Tibial nerve (tissue), 4 donors: Measurements from ENCODE around the gene TRPV2. TPM values are rescaled to one million over a fixed set of nuclear protein-coding genes. Genes with fewer than 3 reads are reported as not detected.
"Not testable (repeated sequence)": the region's sequence is repeated elsewhere in the genome, so short reads cannot be mapped to it uniquely, and the experiment has no call there.

ENCODE experiments used
- DNase-seq, 2 donors: peaks; one replicate each; pipeline ENCODE4 v3.0.0-alpha.2; 2019; ENCODE audit warnings: low spot score in 2 of 2
- H3K27ac ChIP-seq, 4 donors: fragments of 200-600 bp; sonication (generic) in 3 of 4; one replicate each; pipeline ENCODE4 v1.5.1; 2017 to 2019; ENCODE audit warnings: mild to moderate bottlenecking in 1 of 4
- H3K27me3 ChIP-seq, 2 donors: fragments of 200-600 bp; sonication (generic) in 1 of 2; one replicate each; pipeline versions ENCODE4 v1.5.1 to v1.6.0; 2017 to 2019
- H3K36me3 ChIP-seq, 3 donors: fragments of 200-600 bp; sonication (generic); one replicate each; pipeline ENCODE4 v1.5.1; 2018 to 2019
- H3K4me1 ChIP-seq, 4 donors: fragments of 200-600 bp; sonication (generic) in 3 of 4; one replicate each; pipeline ENCODE4 v1.5.1; 2017 to 2019
- H3K4me3 ChIP-seq, 4 donors: fragments of 200-600 bp; sonication (generic) in 3 of 4; one replicate each; pipeline ENCODE4 v1.5.1; 2017 to 2019; ENCODE audit warnings: mild to moderate bottlenecking in 1 of 4, moderate library complexity in 1 of 4
- H3K9me3 ChIP-seq, 4 donors: fragments of 200-600 bp; sonication (generic) in 3 of 4; one replicate each; pipeline ENCODE4 v1.5.1; 2017 to 2019
- EP300 ChIP-seq, 2 donors: sonication (generic); formaldehyde crosslinking; IDR thresholded peaks; one replicate each; pipeline ENCODE4 v1.6.1; 2017; ENCODE audit warnings: antibody characterized with exemption in 2 of 2, mild to moderate bottlenecking in 1 of 2
- POLR2A ChIP-seq, 2 donors: fragments of 450-650 bp; IDR thresholded peaks; one replicate each; pipeline ENCODE4 v1.6.1; 2017; ENCODE audit warnings: antibody characterized with exemption in 2 of 2, mild to moderate bottlenecking in 2 of 2, moderate library complexity in 2 of 2
- WGBS, 2 donors: methylation state at CpG; one replicate each; pipeline ENCODE4 v1.1.5; 2018; 5-methylcytosine and 5-hydroxymethylcytosine counted together
- total RNA-seq, 4 donors: library from RNA; depleted of rRNA; stranded (reverse); fragments of >200 nt; gene quantifications; one replicate each; pipeline ENCODE4 v1.1.0, GENCODE V29; 2016
- TF ChIP-seq, protein P1 (sequence below), 5 experiments: fragments of 200-600 bp in 3 of 5; fragments of 450-650 bp in 2 of 5; sonication (generic) in 3 of 5; IDR thresholded peaks; one replicate each; pipeline ENCODE4 v1.5.1; 2016 to 2019; ENCODE audit warnings: antibody characterized with exemption in 5 of 5, mild to moderate bottlenecking in 3 of 5, moderate library complexity in 2 of 5

Gene TRPV2
- total RNA-seq, 4 donors from 2014 or later = 10.5 to 19.9 (median 16.9) TPM

DNA sequence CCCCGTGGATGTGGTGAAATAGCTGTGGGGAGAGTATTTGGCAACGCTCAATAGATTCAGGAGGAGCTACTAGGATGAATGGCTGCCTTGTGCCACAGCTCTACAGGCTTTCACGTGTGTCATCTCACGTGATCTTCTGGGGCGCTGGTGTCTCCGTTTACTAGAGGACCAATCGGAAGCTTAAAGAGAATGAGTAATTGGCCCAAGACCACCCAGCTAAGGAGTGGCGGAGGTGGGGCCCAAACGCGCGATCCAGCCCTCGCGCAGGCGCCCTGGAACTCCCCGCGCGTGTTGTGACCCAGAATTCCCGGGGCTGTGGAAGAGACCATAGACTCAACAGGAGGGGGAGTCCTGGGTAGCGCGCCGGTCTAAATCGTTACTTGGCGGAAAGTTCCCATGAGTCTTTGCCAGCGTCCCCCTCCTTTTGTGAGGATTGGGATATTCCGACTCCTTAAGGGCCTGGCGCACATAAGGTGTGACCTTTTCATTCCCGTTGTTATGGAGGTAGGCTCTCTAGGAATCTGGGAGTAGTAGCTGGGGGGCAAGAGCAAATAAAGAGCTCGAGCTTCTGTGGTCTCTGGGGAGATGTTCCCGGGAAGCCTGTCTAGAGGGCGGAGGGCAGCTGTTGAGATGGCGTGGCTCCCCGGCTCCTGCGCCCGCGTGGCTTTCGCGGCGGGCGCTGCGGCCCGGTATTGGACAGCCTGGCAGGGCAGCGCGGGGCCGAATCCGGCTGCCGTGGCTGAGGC lies 23.4 kb downstream of the TRPV2 start:
- peaks cover 0 to 50% (median 18%) of the 10 kb centered on the region in 4 donors for H3K4me1 ChIP-seq
- H3K4me3 ChIP-seq = peak overlapping the region; percentile 66 to 99 (median 80)
- H3K27ac ChIP-seq = peak overlapping the region; percentile 47 to 90 (median 84)
- TF ChIP-seq, protein P1, sequence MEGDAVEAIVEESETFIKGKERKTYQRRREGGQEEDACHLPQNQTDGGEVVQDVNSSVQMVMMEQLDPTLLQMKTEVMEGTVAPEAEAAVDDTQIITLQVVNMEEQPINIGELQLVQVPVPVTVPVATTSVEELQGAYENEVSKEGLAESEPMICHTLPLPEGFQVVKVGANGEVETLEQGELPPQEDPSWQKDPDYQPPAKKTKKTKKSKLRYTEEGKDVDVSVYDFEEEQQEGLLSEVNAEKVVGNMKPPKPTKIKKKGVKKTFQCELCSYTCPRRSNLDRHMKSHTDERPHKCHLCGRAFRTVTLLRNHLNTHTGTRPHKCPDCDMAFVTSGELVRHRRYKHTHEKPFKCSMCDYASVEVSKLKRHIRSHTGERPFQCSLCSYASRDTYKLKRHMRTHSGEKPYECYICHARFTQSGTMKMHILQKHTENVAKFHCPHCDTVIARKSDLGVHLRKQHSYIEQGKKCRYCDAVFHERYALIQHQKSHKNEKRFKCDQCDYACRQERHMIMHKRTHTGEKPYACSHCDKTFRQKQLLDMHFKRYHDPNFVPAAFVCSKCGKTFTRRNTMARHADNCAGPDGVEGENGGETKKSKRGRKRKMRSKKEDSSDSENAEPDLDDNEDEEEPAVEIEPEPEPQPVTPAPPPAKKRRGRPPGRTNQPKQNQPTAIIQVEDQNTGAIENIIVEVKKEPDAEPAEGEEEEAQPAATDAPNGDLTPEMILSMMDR (IDR thresholded peaks at IDR 0.05) = peak in 2 of 5 experiments; percentile 37 to 61
- TF ChIP-seq POLR2A (IDR thresholded peaks at IDR 0.05) (peak; percentile 38 to 69), EP300 (IDR thresholded peaks at IDR 0.05) (peak; percentile 84 to 95)
- WGBS, 2 donors = 0% methylated on average over 44 to 46 of the region's 46 CpGs
- peak; percentile 90 to 93 for DNase-seq
- peaks cover 0 to 30% (median 7%) of the 10 kb centered on the region in 3 donors for H3K36me3 ChIP-seq
- no peaks in the 10 kb centered on the region for H3K27me3 ChIP-seq
- no peaks in the 10 kb centered on the region for H3K9me3 ChIP-seq

- TF ChIP-seq EP300 (IDR thresholded peaks at IDR 0.05) (no peak), POLR2A (IDR thresholded peaks at IDR 0.05) (no peak)
- TF ChIP-seq, protein P1 (IDR thresholded peaks at IDR 0.05) = no peak
- Histone ChIP-seq H3K4me1 (peaks cover 0 to 56% (median 18%) of the 10 kb centered on the region in 4 donors), H3K9me3 (no peaks in the 10 kb centered on the region), H3K36me3 (peaks cover 0 to 36% (median 12%) of the 10 kb centered on the region in 3 donors), H3K27me3 (no peaks in the 10 kb centered on the region), H3K27ac (peak overlapping the region; percentile 47 to 90 (median 84)), H3K4me3 (peak overlapping the region; percentile 66 to 99 (median 80))
- WGBS, 2 donors = 0 to 1% methylated on average over 23 to 25 of the region's 25 CpGs
- DNase-seq = no peak
Measured at GRCh38 chr17:16439303-16439791, 24.0 kb downstream of the TRPV2 start.

DNA sequence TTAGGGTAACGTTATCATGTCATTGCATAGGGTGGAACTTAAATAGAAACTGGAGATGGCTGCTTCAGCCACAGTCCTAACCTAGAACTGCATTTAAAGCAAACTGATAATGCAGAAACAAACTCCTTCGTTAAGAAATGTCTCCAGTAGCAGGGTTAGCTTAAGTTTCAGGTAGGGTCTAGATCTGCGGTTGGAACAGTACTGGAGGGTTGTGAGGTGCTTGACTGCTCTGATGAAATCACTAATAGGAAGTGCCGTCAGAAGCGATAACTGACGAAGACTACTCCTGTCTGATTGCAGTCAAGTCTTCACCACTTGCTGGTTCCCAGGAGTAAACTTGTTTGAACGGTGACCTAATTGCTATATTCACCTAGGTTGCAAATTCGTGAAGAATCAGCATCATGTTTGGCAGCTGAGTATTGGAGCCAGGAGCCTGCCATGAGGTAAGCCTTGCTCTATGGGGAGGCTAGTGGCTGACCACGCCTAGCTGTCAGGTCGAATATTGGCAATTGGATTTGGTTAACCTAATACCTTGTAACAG lies 24.5 kb downstream of the TRPV2 start:
- Histone ChIP-seq H3K27ac (peak overlapping the region in 3 of 4 donors; percentile 13 to 90 (median 80)), H3K9me3 (no peaks in the 10 kb centered on the region), H3K36me3 (peaks cover 0 to 41% (median 12%) of the 10 kb centered on the region in 3 donors), H3K27me3 (no peaks in the 10 kb centered on the region), H3K4me1 (peaks cover 0 to 60% (median 19%) of the 10 kb centered on the region in 4 donors), H3K4me3 (peak overlapping the region; percentile 66 to 99 (median 80))
- DNase-seq = no peak
- TF ChIP-seq, protein P1 (IDR thresholded peaks at IDR 0.05) = no peak
- no peak for TF ChIP-seq POLR2A (IDR thresholded peaks at IDR 0.05)
- no peak for TF ChIP-seq EP300 (IDR thresholded peaks at IDR 0.05)
- WGBS, 2 donors = 16% methylated on average over 10 of the region's 10 CpGs

- not testable (repeated sequence) for H3K27me3 ChIP-seq, DNase-seq, H3K9me3 ChIP-seq
- H3K4me1 ChIP-seq = peaks cover 0 to 65% (median 21%) of the 10 kb centered on the region in 4 donors
- peak overlapping the region; percentile 66 to 99 (median 80) for H3K4me3 ChIP-seq
- 70 to 72% methylated on average over 5 of the region's 5 CpGs for WGBS, 2 donors
- H3K27ac ChIP-seq = peak overlapping the region in 3 of 4 donors; percentile 39 to 90 (median 80)
- peaks cover 0 to 45% (median 12%) of the 10 kb centered on the region in 3 donors for H3K36me3 ChIP-seq
Measured at GRCh38 chr17:16440354-16440753, 25.0 kb downstream of the TRPV2 start.

- Histone ChIP-seq H3K9me3 (no peaks in the 10 kb centered on the region), H3K4me1 (peaks cover 0 to 70% (median 22%) of the 10 kb centered on the region in 4 donors)
Measured at GRCh38 chr17:16440901-16441629, 25.7 kb downstream of the TRPV2 start.

More at GRCh38 chr17:16440901-16441629, 25.7 kb downstream of the TRPV2 start:
- peak overlapping the region in 2 of 4 donors; percentile 39 to 90 for H3K27ac ChIP-seq
- WGBS, 2 donors = 64 to 73% methylated on average over 3 of the region's 3 CpGs
- H3K36me3 ChIP-seq = peaks cover 0 to 52% (median 12%) of the 10 kb centered on the region in 3 donors
- TF ChIP-seq, protein P1 (IDR thresholded peaks at IDR 0.05) = no peak
- TF ChIP-seq EP300 (IDR thresholded peaks at IDR 0.05) = no peak
- TF ChIP-seq POLR2A (IDR thresholded peaks at IDR 0.05) = no peak
- DNase-seq = no peak
- H3K27me3 ChIP-seq = no peaks in the 10 kb centered on the region
- H3K4me3 ChIP-seq = no peak overlapping the region
